Endothelial cell (in vitro differentiated cells): ENCODE data around the gene KRTAP5-5. TPM values are rescaled to one million over a fixed set of nuclear protein-coding genes. Genes with fewer than 3 reads are reported as not detected.
"Not testable (repeated sequence)": the region's sequence is repeated elsewhere in the genome, so short reads cannot be mapped to it uniquely, and the experiment has no call there.

ENCODE experiments used
- DNase-seq: peaks from one replicate; pipeline ENCODE4 v3.0.0; 2021; ENCODE audit warnings: low spot score
- H3K27ac Mint-ChIP-seq: one replicate; pipeline ENCODE4 v1.8.0; 2021; ENCODE audit warnings: mixed read lengths, inconsistent platforms; ENCODE audit not compliant: unreplicated experiment
- H3K27me3 Mint-ChIP-seq: one replicate; pipeline ENCODE4 v1.8.0; 2021; ENCODE audit warnings: mild to moderate bottlenecking, moderate library complexity, mixed read lengths, inconsistent platforms; ENCODE audit not compliant: unreplicated experiment
- H3K36me3 Mint-ChIP-seq: one replicate; pipeline ENCODE4 v1.8.0; 2021; ENCODE audit warnings: mild to moderate bottlenecking, low read depth, mixed read lengths, inconsistent platforms; ENCODE audit not compliant: unreplicated experiment
- H3K4me1 Mint-ChIP-seq: one replicate; pipeline ENCODE4 v1.8.0; 2021; ENCODE audit warnings: mild to moderate bottlenecking, mixed read lengths, inconsistent platforms; ENCODE audit not compliant: unreplicated experiment
- H3K4me3 Mint-ChIP-seq: one replicate; pipeline ENCODE4 v1.8.0; 2021; ENCODE audit warnings: mild to moderate bottlenecking, mixed read lengths, inconsistent platforms; ENCODE audit not compliant: unreplicated experiment
- H3K9me3 Mint-ChIP-seq: one replicate; pipeline ENCODE4 v1.8.0; 2021; ENCODE audit warnings: mixed read lengths, inconsistent platforms; ENCODE audit not compliant: unreplicated experiment
- CTCF ChIP-seq: fragments of 200-600 bp; sonication (generic); IDR thresholded peaks from one replicate; pipeline ENCODE4 v1.5.0; 2021; ENCODE audit warnings: antibody characterized with exemption; ENCODE audit not compliant: unreplicated experiment
- total RNA-seq: library from RNA; stranded (reverse); fragmentation: NEBNext Ultra II Directional; extraction: Animal tissue kit (Norgen Biotek cat#: 25700); gene quantifications from one replicate; pipeline ENCODE4 v1.2.1, GENCODE V29; 2021; ENCODE audit not compliant: unreplicated experiment

Gene KRTAP5-5
- total RNA-seq, 1 donor from 2014 or later, result not detected

GRCh38 chr11:1642288-1643145 lies 12.9 kb downstream of the KRTAP5-5 start:
- TF ChIP-seq CTCF, result no peak
- no peak for DNase-seq
- H3K36me3 Mint-ChIP-seq, result no peaks in the 10 kb centered on the region
- H3K27ac Mint-ChIP-seq, result no peak overlapping the region
- no peaks in the 10 kb centered on the region for H3K9me3 Mint-ChIP-seq
- H3K4me1 Mint-ChIP-seq, result peaks cover 3% of the 10 kb centered on the region
- peaks cover 1% of the 10 kb centered on the region for H3K27me3 Mint-ChIP-seq
- H3K4me3 Mint-ChIP-seq, result no peak overlapping the region

GRCh38 chr11:1643146-1643690 lies 13.6 kb downstream of the KRTAP5-5 start:
- Mint-ChIP-seq H3K4me1 (peaks cover 3% of the 10 kb centered on the region), H3K9me3 (no peaks in the 10 kb centered on the region), H3K27me3 (peaks cover 1% of the 10 kb centered on the region), H3K27ac (no peak overlapping the region), H3K4me3 (no peak overlapping the region), H3K36me3 (no peaks in the 10 kb centered on the region)
- no peak for TF ChIP-seq CTCF
- no peak for DNase-seq

- TF ChIP-seq CTCF, result no peak
- H3K9me3 Mint-ChIP-seq, result no peaks in the 10 kb centered on the region
- H3K36me3 Mint-ChIP-seq, result no peaks in the 10 kb centered on the region
- no peak overlapping the region for H3K27ac Mint-ChIP-seq
- H3K4me3 Mint-ChIP-seq, result no peak overlapping the region
- peaks cover 2% of the 10 kb centered on the region for H3K4me1 Mint-ChIP-seq
- DNase-seq, result no peak
- H3K27me3 Mint-ChIP-seq, result peaks cover 1% of the 10 kb centered on the region
Observed at GRCh38 chr11:1644601-1645356, 15.2 kb downstream of the KRTAP5-5 start.

- TF ChIP-seq CTCF, result no peak
- Mint-ChIP-seq H3K4me3 (no peak overlapping the region), H3K27me3 (peaks cover 6% of the 10 kb centered on the region), H3K9me3 (no peaks in the 10 kb centered on the region), H3K36me3 (no peaks in the 10 kb centered on the region), H3K4me1 (no peaks in the 10 kb centered on the region), H3K27ac (no peak overlapping the region)
- DNase-seq, result no peak
Observed at GRCh38 chr11:1645357-1645821, 15.8 kb downstream of the KRTAP5-5 start.

GRCh38 chr11:1646540-1646939 lies 17.0 kb downstream of the KRTAP5-5 start:
- H3K9me3 Mint-ChIP-seq, result not testable (repeated sequence)

More at GRCh38 chr11:1646540-1646939, 17.0 kb downstream of the KRTAP5-5 start:
- not testable (repeated sequence) for H3K4me3 Mint-ChIP-seq, H3K4me1 Mint-ChIP-seq, H3K27ac Mint-ChIP-seq, DNase-seq, H3K36me3 Mint-ChIP-seq, H3K27me3 Mint-ChIP-seq
